Measurements from ENCODE around the gene PLBD2.

PLBD2 gene

DNA sequence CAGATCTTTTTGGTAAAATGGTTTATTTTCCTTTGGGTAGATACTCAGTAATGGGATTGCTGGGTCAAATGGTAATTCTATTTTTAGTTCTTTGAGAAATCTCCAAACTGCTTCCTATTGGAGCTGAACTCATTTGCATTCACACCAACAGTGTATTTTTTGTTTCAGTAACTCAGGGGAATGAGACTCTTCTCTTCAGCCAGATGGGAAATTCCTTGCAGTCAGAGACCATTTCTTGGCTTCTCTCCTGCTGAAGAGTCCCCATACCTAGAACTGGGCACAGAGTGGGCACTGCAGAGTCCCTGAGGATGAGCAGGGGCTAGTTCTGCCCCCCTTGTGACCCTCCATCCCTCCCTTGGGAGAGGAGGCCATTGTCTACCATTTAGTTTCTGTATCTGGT is 74.6 kb downstream of the PLBD2 start:
- no peaks in the 10 kb centered on the region for H3K27me3 ChIP-seq (ENCODE audit: control insufficient read depth, insufficient read depth, low read length)
- no peaks in the 10 kb centered on the region for H3K9me3 ChIP-seq (ENCODE audit: control insufficient read depth, low read depth, low read length)
- no peak overlapping the region for H3K27ac ChIP-seq (ENCODE audit: low read length)
- H3K4me1 ChIP-seq (ENCODE audit: control insufficient read depth, low read depth, low read length), result no peaks in the 10 kb centered on the region
- H3K4me3 ChIP-seq (ENCODE audit: low read length), result no peak overlapping the region
- no peak overlapping the region for H3K9ac ChIP-seq (ENCODE audit: low read length)
- H3K36me3 ChIP-seq (ENCODE audit: control insufficient read depth, low read depth, low read length), result no peaks in the 10 kb centered on the region

DNA sequence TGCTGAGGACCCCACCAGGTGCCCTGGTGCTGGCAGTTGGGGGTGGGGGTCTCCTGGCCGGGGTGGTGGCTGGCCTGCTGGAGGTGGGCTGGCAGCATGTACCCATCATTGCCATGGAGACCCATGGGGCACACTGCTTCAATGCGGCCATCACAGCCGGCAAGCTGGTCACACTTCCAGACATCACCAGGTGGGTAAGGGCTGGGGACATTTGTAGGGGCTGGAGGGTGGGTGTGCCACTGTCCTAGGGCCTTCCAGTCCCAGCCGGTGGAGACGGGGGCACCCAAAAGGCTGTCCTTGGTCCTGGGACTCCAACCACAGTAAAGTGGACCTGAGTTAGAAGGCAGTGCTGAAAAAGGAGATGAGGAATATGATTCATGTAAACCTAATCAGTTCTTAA is 77.0 kb downstream of the PLBD2 start:
- Histone ChIP-seq H3K27me3 (ENCODE audit: control insufficient read depth, insufficient read depth, low read length) (no peaks in the 10 kb centered on the region), H3K4me3 (ENCODE audit: low read length) (no peak overlapping the region), H3K9ac (ENCODE audit: low read length) (no peak overlapping the region), H3K36me3 (ENCODE audit: control insufficient read depth, low read depth, low read length) (no peaks in the 10 kb centered on the region), H3K4me1 (ENCODE audit: control insufficient read depth, low read depth, low read length) (no peaks in the 10 kb centered on the region), H3K9me3 (ENCODE audit: control insufficient read depth, low read depth, low read length) (no peaks in the 10 kb centered on the region), H3K27ac (ENCODE audit: low read length) (no peak overlapping the region)

DNA sequence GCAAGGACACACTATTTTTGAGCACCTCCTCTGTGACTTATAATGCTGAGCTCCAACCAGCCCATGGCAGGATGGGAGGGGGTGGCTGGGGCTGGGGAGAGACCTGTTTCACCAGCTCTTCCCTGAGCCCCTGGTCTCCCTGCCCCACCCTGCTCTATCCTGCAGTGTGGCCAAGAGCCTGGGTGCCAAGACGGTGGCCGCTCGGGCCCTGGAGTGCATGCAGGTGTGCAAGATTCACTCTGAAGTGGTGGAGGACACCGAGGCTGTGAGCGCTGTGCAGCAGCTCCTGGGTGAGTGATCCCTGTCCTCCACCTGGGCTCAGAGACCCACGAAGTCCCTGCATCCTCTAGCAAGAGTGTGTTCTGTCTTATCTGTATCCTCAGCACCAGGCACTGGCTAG is 78.2 kb downstream of the PLBD2 start:
- H3K9me3 ChIP-seq (ENCODE audit: control insufficient read depth, low read depth, low read length), result no peaks in the 10 kb centered on the region
- H3K27me3 ChIP-seq (ENCODE audit: control insufficient read depth, insufficient read depth, low read length), result no peaks in the 10 kb centered on the region
- H3K27ac ChIP-seq (ENCODE audit: low read length), result no peak overlapping the region
- no peak overlapping the region for H3K9ac ChIP-seq (ENCODE audit: low read length)
- H3K4me1 ChIP-seq (ENCODE audit: control insufficient read depth, low read depth, low read length), result no peaks in the 10 kb centered on the region
- H3K36me3 ChIP-seq (ENCODE audit: control insufficient read depth, low read depth, low read length), result no peaks in the 10 kb centered on the region
- no peak overlapping the region for H3K4me3 ChIP-seq (ENCODE audit: low read length)

DNA sequence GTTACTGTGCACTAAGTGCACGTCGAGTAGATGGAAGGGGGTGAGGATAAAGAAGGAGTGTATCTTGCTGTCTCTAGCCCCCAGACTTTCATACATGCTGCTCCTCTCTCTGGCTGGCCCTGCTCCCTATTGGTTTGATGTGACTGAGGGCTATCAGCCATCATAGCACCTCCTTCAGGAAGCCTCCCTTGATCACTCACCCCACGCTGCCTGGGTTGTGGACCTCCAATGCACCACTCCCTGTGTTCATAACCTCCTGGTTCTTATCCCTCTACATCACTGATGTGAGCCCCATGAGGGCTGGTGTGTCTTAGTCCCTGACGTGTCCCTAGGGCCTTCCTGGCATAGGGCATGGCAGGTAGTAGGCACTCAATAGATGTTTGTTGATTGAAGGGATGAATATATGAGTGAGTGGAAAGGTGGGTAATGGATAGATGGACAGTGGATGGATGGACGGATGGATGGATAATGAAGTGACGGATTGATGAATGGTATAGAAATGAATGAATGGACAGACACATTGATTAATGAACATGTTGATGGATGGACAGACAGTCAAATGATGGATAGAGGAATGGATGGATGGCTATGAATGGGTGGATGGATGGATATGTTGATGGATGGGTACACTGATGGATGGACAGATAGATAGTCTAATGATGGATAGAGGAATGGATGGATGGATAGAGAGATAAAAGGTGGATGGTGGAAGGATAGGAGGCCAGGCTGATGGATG is 78.8 kb downstream of the PLBD2 start:
- Histone ChIP-seq H3K4me3 (ENCODE audit: low read length) (no peak overlapping the region), H3K9me3 (ENCODE audit: control insufficient read depth, low read depth, low read length) (no peaks in the 10 kb centered on the region), H3K4me1 (ENCODE audit: control insufficient read depth, low read depth, low read length) (no peaks in the 10 kb centered on the region), H3K27ac (ENCODE audit: low read length) (no peak overlapping the region), H3K36me3 (ENCODE audit: control insufficient read depth, low read depth, low read length) (no peaks in the 10 kb centered on the region), H3K9ac (ENCODE audit: low read length) (no peak overlapping the region), H3K27me3 (ENCODE audit: control insufficient read depth, insufficient read depth, low read length) (no peaks in the 10 kb centered on the region)

- no peaks in the 10 kb centered on the region for H3K9me3 ChIP-seq (ENCODE audit: control insufficient read depth, low read depth, low read length)
- no peak overlapping the region for H3K27ac ChIP-seq (ENCODE audit: low read length)
- no peaks in the 10 kb centered on the region for H3K36me3 ChIP-seq (ENCODE audit: control insufficient read depth, low read depth, low read length)
- no peaks in the 10 kb centered on the region for H3K4me1 ChIP-seq (ENCODE audit: control insufficient read depth, low read depth, low read length)
- no peak overlapping the region for H3K4me3 ChIP-seq (ENCODE audit: low read length)
- H3K9ac ChIP-seq (ENCODE audit: low read length), result no peak overlapping the region
- no peaks in the 10 kb centered on the region for H3K27me3 ChIP-seq (ENCODE audit: control insufficient read depth, insufficient read depth, low read length)
Observed at GRCh38 chr12:113437729-113438100, 79.3 kb downstream of the PLBD2 start.

- no peaks in the 10 kb centered on the region for H3K9me3 ChIP-seq (ENCODE audit: control insufficient read depth, low read depth, low read length)
- no peak overlapping the region for H3K4me3 ChIP-seq (ENCODE audit: low read length)
- H3K36me3 ChIP-seq (ENCODE audit: control insufficient read depth, low read depth, low read length), result no peaks in the 10 kb centered on the region
- no peaks in the 10 kb centered on the region for H3K4me1 ChIP-seq (ENCODE audit: control insufficient read depth, low read depth, low read length)
- H3K27ac ChIP-seq (ENCODE audit: low read length), result no peak overlapping the region
- no peak overlapping the region for H3K9ac ChIP-seq (ENCODE audit: low read length)
- no peaks in the 10 kb centered on the region for H3K27me3 ChIP-seq (ENCODE audit: control insufficient read depth, insufficient read depth, low read length)
Observed at GRCh38 chr12:113438523-113439300, 80.3 kb downstream of the PLBD2 start.

DNA sequence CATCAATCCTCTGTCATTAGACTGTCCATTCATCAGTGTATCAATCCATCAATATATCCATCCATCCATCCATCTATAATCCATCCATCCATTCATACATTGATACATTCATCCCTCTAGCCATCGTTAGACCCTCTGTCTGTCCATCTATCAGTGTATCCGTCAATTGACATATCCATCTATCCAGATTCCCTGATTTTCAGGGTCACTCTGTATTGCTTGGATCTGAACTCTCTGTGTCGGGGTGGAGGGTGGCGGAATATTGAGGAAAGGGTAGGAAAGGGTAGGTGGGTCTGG is 80.9 kb downstream of the PLBD2 start:
- no peak overlapping the region for H3K9ac ChIP-seq (ENCODE audit: low read length)
- H3K9me3 ChIP-seq (ENCODE audit: control insufficient read depth, low read depth, low read length), result no peaks in the 10 kb centered on the region
- H3K27me3 ChIP-seq (ENCODE audit: control insufficient read depth, insufficient read depth, low read length), result no peaks in the 10 kb centered on the region
- no peaks in the 10 kb centered on the region for H3K4me1 ChIP-seq (ENCODE audit: control insufficient read depth, low read depth, low read length)
- H3K4me3 ChIP-seq (ENCODE audit: low read length), result no peak overlapping the region
- H3K27ac ChIP-seq (ENCODE audit: low read length), result no peak overlapping the region
- H3K36me3 ChIP-seq (ENCODE audit: control insufficient read depth, low read depth, low read length), result no peaks in the 10 kb centered on the region

DNA sequence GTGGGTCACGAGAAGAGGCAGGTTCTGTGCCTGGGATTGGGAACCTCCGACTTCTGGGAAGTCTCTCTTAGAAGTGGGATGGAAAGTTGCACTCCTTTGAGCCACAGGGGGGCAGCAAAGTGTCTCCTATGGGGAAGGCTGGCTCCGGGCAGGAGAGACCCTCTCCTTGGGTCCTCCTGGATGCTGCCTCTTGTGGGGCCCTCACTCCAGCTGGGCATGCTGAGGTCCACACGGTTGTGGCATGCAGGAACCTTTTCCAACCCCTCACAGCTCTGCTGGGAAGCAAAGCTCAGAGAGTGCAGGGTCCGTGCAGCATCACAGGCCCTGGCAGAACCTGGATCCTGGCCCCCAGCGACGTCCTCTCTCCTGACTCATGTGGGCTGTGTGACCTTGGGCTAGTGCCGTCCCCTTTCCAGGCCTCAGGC is 81.2 kb downstream of the PLBD2 start:
- Histone ChIP-seq H3K27me3 (ENCODE audit: control insufficient read depth, insufficient read depth, low read length) (no peaks in the 10 kb centered on the region), H3K27ac (ENCODE audit: low read length) (no peak overlapping the region), H3K36me3 (ENCODE audit: control insufficient read depth, low read depth, low read length) (no peaks in the 10 kb centered on the region), H3K4me3 (ENCODE audit: low read length) (no peak overlapping the region), H3K9me3 (ENCODE audit: control insufficient read depth, low read depth, low read length) (no peaks in the 10 kb centered on the region), H3K4me1 (ENCODE audit: control insufficient read depth, low read depth, low read length) (no peaks in the 10 kb centered on the region), H3K9ac (ENCODE audit: low read length) (no peak overlapping the region)

GRCh38 chr12:113440336-113440735 is 81.9 kb downstream of the PLBD2 start:
- Histone ChIP-seq H3K27ac (ENCODE audit: low read length) (no peak overlapping the region), H3K36me3 (ENCODE audit: control insufficient read depth, low read depth, low read length) (no peaks in the 10 kb centered on the region), H3K9me3 (ENCODE audit: control insufficient read depth, low read depth, low read length) (no peaks in the 10 kb centered on the region), H3K4me3 (ENCODE audit: low read length) (no peak overlapping the region), H3K9ac (ENCODE audit: low read length) (no peak overlapping the region), H3K4me1 (ENCODE audit: control insufficient read depth, low read depth, low read length) (no peaks in the 10 kb centered on the region), H3K27me3 (ENCODE audit: control insufficient read depth, insufficient read depth, low read length) (no peaks in the 10 kb centered on the region)
